B cell (primary cell): Measurements from ENCODE around the gene DEXI. TPM values are rescaled to one million over a fixed set of nuclear protein-coding genes. Genes with fewer than 3 reads are reported as not detected.

ENCODE experiments used
- ATAC-seq: fragments of 200-7000 bp; cut with Tn5 transposase; one replicate; pipeline ENCODE4 v1.10.0; 2021; ENCODE audit warnings: low read depth, mild to moderate bottlenecking, moderate number of reproducible peaks, moderate library complexity
- CTCF ChIA-PET: fragments of 350-600 bp; sonication (Branson Sonifier 250); formaldehyde crosslinking; loops from one replicate; lab custom pipeline; 2021; ENCODE audit warnings: antibody characterized with exemption, inconsistent platforms; lab: Charles Lee
- POLR2A ChIA-PET: fragments of 350-600 bp; sonication (Branson Sonifier 250); formaldehyde crosslinking; loops from one replicate; lab custom pipeline; 2021; ENCODE audit warnings: antibody characterized with exemption; lab: Charles Lee
- DNase-seq: peaks from one replicate; pipeline ENCODE4 v3.0.0; 2013
- H2AFZ ChIP-seq: 2 replicates; pipeline ENCODE4 v1.6.1; 2012; ENCODE audit warnings: mild to moderate bottlenecking, low read depth, low read length; ENCODE audit not compliant: insufficient read depth, poor library complexity, severe bottlenecking
- H3K27ac ChIP-seq, 2 donors: 1 replicate in 1 of 2; 2 replicates in 1 of 2; pipeline ENCODE4 v1.5.1; 2012 to 2013; ENCODE audit warnings: low read length in 2 of 2, mild to moderate bottlenecking in 2 of 2, moderate library complexity in 1 of 2
- H3K27me3 ChIP-seq, 4 experiments: fragments of 200-600 bp in 1 of 4; sonication (generic) in 1 of 4; replicated peaks in 1 of 4; 1 replicate in 2 of 4; 2 replicates in 2 of 4; pipeline versions ENCODE4 v1.6.1 to v1.7.0; 2013 to 2016; ENCODE audit warnings: low read length in 3 of 4, mild to moderate bottlenecking in 2 of 4, mixed read lengths in 1 of 4, moderate library complexity in 1 of 4; ENCODE audit not compliant: insufficient read depth in 4 of 4, control insufficient read depth in 3 of 4; ENCODE audit errors: control extremely low read depth in 1 of 4
- H3K36me3 ChIP-seq, 2 experiments: replicated peaks in 1 of 2; 1 replicate in 1 of 2; 2 replicates in 1 of 2; pipeline versions ENCODE4 v1.6.1 to v1.7.1; 2013; ENCODE audit warnings: low read length in 1 of 2; ENCODE audit not compliant: insufficient read depth in 2 of 2, control insufficient read depth in 1 of 2; ENCODE audit errors: control extremely low read depth in 1 of 2, extremely low read depth in 1 of 2
- H3K4me1 ChIP-seq, 2 donors: fragments of 200-600 bp in 1 of 2; sonication (generic) in 1 of 2; 1 replicate in 1 of 2; 2 replicates in 1 of 2; pipeline versions ENCODE4 v1.5.1 to v1.6.1; 2013 to 2017; ENCODE audit warnings: low read length in 2 of 2; ENCODE audit not compliant: control insufficient read depth in 2 of 2, insufficient read depth in 2 of 2
- H3K4me2 ChIP-seq: replicated peaks from 2 replicates; pipeline ENCODE3; 2012; ENCODE audit warnings: mild to moderate bottlenecking, low read depth, low read length; ENCODE audit not compliant: poor library complexity, severe bottlenecking
- H3K4me3 ChIP-seq, 5 experiments: fragments of 200-600 bp in 1 of 5; sonication (generic) in 1 of 5; 1 replicate in 3 of 5; 2 replicates in 2 of 5; pipeline versions ENCODE4 v1.5.1 to v1.7.0; 2011 to 2016; ENCODE audit warnings: low read length in 4 of 5, mild to moderate bottlenecking in 4 of 5, low read depth in 2 of 5, control low read depth in 1 of 5, moderate library complexity in 1 of 5; ENCODE audit not compliant: insufficient read depth in 1 of 5; ENCODE audit errors: control extremely low read depth in 1 of 5, extremely low read depth in 1 of 5
- H3K79me2 ChIP-seq: fragments of 200-600 bp; sonication (generic); one replicate; pipeline ENCODE4 v1.6.0; 2016; ENCODE audit warnings: low read length; ENCODE audit not compliant: control insufficient read depth, insufficient read depth
- H3K9ac ChIP-seq: fragments of 200-600 bp; sonication (generic); 2 replicates; pipeline ENCODE4 v1.6.1; 2017; ENCODE audit warnings: mild to moderate bottlenecking, low read length, moderate library complexity
- H3K9me3 ChIP-seq, 3 donors: one replicate each; pipeline versions ENCODE4 v1.6.1 to v1.7.1; 2013; ENCODE audit warnings: low read length in 2 of 3; ENCODE audit not compliant: control insufficient read depth in 2 of 3, insufficient read depth in 1 of 3; ENCODE audit errors: control extremely low read depth in 1 of 3
- H4K20me1 ChIP-seq: 2 replicates; pipeline ENCODE4 v1.6.0; 2012; ENCODE audit warnings: mild to moderate bottlenecking, low read length; ENCODE audit not compliant: insufficient read depth, control insufficient read depth, poor library complexity, severe bottlenecking
- H3K27ac Mint-ChIP-seq: one replicate; pipeline ENCODE4 v1.8.0; 2021; ENCODE audit warnings: mixed read lengths
- H3K27me3 Mint-ChIP-seq: one replicate; pipeline ENCODE4 v1.8.0; 2021; ENCODE audit warnings: mixed read lengths
- H3K4me1 Mint-ChIP-seq: one replicate; pipeline ENCODE4 v1.8.0; 2021; ENCODE audit warnings: mixed read lengths
- H3K4me3 Mint-ChIP-seq: one replicate; pipeline ENCODE4 v1.8.0; 2021; ENCODE audit warnings: mixed read lengths
- H3K9me3 Mint-ChIP-seq: one replicate; pipeline ENCODE4 v1.8.0; 2022; ENCODE audit warnings: mixed read lengths; ENCODE audit not compliant: insufficient read depth
- CTCF ChIP-seq: fragments of 200-600 bp; IDR thresholded peaks from one replicate; pipeline ENCODE4 v1.8.0; 2022; ENCODE audit warnings: antibody characterized with exemption, mild to moderate bottlenecking
- EZH2 ChIP-seq: IDR thresholded peaks from 2 replicates; pipeline ENCODE4 v1.6.1; 2012; ENCODE audit warnings: borderline replicate concordance, low read depth, mild to moderate bottlenecking, moderate library complexity, low read length; ENCODE audit not compliant: insufficient read depth, poor library complexity, severe bottlenecking
- WGBS: methylation state at CpG from one replicate; pipeline ENCODE4 v1.1.5; 2013; ENCODE audit warnings: missing lambda C conversion rate; ENCODE audit not compliant: insufficient coverage; 5-methylcytosine and 5-hydroxymethylcytosine counted together
- intact Hi-C: fragments of 100-400 bp; cut with micrococcal nuclease; formaldehyde crosslinking; loops from one replicate; pipeline ENCODE4 v1.10.0; 2022
- polyA plus RNA-seq: library from polyadenylated mRNA; depleted of rRNA; stranded (reverse); fragments of >200 nt; gene quantifications from 2 replicates; pipeline ENCODE4 v1.2.3, GENCODE V29; 2012
- total RNA-seq, 2 donors: library from RNA; stranded (reverse); fragments of 120-200 nt in 1 of 2; gene quantifications; 1 replicate in 1 of 2; 2 replicates in 1 of 2; pipeline versions ENCODE4 v1.2.3 to v1.2.4, GENCODE V29; 2013 to 2022

Gene DEXI
- total and polyA plus RNA-seq, 2 donors (not counting 1 experiment from before 2014, with no cell fraction given): 9.1 to 17.7 TPM

- Histone ChIP-seq H4K20me1 (peaks cover 7% of the 10 kb centered on the region), H3K4me1 (peaks cover 13 to 14% of the 10 kb centered on the region in 2 donors), H3K9ac (no peak overlapping the region), H3K9me3 (no peaks in the 10 kb centered on the region), H3K27ac (no peak overlapping the region), H3K79me2 (peaks cover 29% of the 10 kb centered on the region), H3K36me3 (peaks cover 1 to 77% of the 10 kb centered on the region in 2 experiments), H2AFZ (no peak overlapping the region), H3K4me2 (no peak overlapping the region), H3K27me3 (no peaks in the 10 kb centered on the region), H3K4me3 (no peak overlapping the region)
- ATAC-seq: no peak
- H3K4me3 Mint-ChIP-seq: no peak overlapping the region
- no peaks in the 10 kb centered on the region for H3K27me3 Mint-ChIP-seq
- intact Hi-C loops: no loop called here
- H3K4me1 Mint-ChIP-seq: peaks cover 21% of the 10 kb centered on the region
- 100% methylated on average over 2 of the region's 2 CpGs for WGBS
- CTCF ChIA-PET: interaction anchor here (0.8 to 11.4 kb wide), 7 partner anchors 12 to 744 kb away, joined by 3 to 142 read pairs (median 12); partner anchors contain the start of gene SOCS1
- peak overlapping the region; percentile 34 for H3K27ac Mint-ChIP-seq
- no peak for TF ChIP-seq EZH2
- no peak for TF ChIP-seq CTCF
- DNase-seq: no peak
- POLR2A ChIA-PET: no interaction called here
- H3K9me3 Mint-ChIP-seq: no peaks in the 10 kb centered on the region
Observed at GRCh38 chr16:10970065-10970464, 27.8 kb upstream of the DEXI start.

GRCh38 chr16:10969615-10970014, 27.3 kb upstream of the DEXI start:
- Mint-ChIP-seq H3K4me1 (peaks cover 26% of the 10 kb centered on the region), H3K4me3 (no peak overlapping the region), H3K27me3 (no peaks in the 10 kb centered on the region), H3K27ac (no peak overlapping the region), H3K9me3 (no peaks in the 10 kb centered on the region)
- H3K27ac ChIP-seq: no peak overlapping the region
- no peak overlapping the region for H3K4me3 ChIP-seq
- H2AFZ ChIP-seq: no peak overlapping the region
- H3K79me2 ChIP-seq: peaks cover 33% of the 10 kb centered on the region
- ChIA-PET POLR2A (no interaction called here), CTCF (interaction anchor here (0.5 to 11.4 kb wide), 9 partner anchors 11 to 745 kb away, joined by 3 to 142 read pairs (median 3); partner anchors contain the start of gene SOCS1)
- no peak overlapping the region for H3K4me2 ChIP-seq
- no peak for TF ChIP-seq CTCF
- no peak for TF ChIP-seq EZH2
- H3K9me3 ChIP-seq: no peaks in the 10 kb centered on the region
- DNase-seq (no peak), ATAC-seq (no peak)
- H3K36me3 ChIP-seq: peaks cover 1 to 79% of the 10 kb centered on the region in 2 experiments
- intact Hi-C loops: loop anchor here (10.0 kb wide), 3 partner anchors 565 to 715 kb away; partner anchors contain the start of gene LITAF
- no peaks in the 10 kb centered on the region for H3K27me3 ChIP-seq
- no peak overlapping the region for H3K9ac ChIP-seq
- peaks cover 7% of the 10 kb centered on the region for H4K20me1 ChIP-seq
- H3K4me1 ChIP-seq: peaks cover 18% of the 10 kb centered on the region in 2 donors
- no CpG with 5 or more reads among the region's 1 CpG for WGBS
